K562 (cell line): Measurements from ENCODE around the gene UBE2D2. TPM values are rescaled to one million over a fixed set of nuclear protein-coding genes. Genes with fewer than 3 reads are reported as not detected.

Experiments
- ATF3 ChIP-seq, 2 experiments: fragments of 450-650 bp in 1 of 2; sonication (generic) in 1 of 2; formaldehyde crosslinking in 1 of 2; IDR thresholded peaks in 1 of 2; conservative IDR thresholded peaks in 1 of 2; 2 replicates each; pipeline versions ENCODE4 v1.6.1 to v1.8.1; 2016 to 2023; ENCODE audit warnings: mild to moderate bottlenecking in 2 of 2, moderate library complexity in 2 of 2, inconsistent platforms in 1 of 2, missing genetic modification reagents in 1 of 2
- BACH1 ChIP-seq: fragments of 200-800 bp; sonication (Bioruptor generic); IDR thresholded peaks from 2 replicates; pipeline ENCODE4 v1.6.1; 2016; ENCODE audit warnings: missing genetic modification characterization, missing compliant biosample characterization
- HDAC6 ChIP-seq: IDR thresholded peaks from 2 replicates; pipeline ENCODE4 v1.6.1; 2012; ENCODE audit warnings: low read depth, mild to moderate bottlenecking, control low read depth, inconsistent platforms, low read length, moderate library complexity
- HINFP ChIP-seq: fragments of 450-650 bp; conservative IDR thresholded peaks from 2 replicates; pipeline ENCODE4 v1.6.1; 2016; ENCODE audit warnings: missing genetic modification characterization, low read depth, mild to moderate bottlenecking, control low read depth, missing compliant biosample characterization
- HLTF ChIP-seq: fragments of 450-650 bp; IDR thresholded peaks from 2 replicates; pipeline ENCODE4 v1.6.1; 2016
- HMG20B ChIP-seq: fragments of 250-450 bp; sonication (Bioruptor Pico); IDR thresholded peaks from 2 replicates; pipeline ENCODE4 v1.5.0; 2021; ENCODE audit warnings: mild to moderate bottlenecking
- HNRNPK ChIP-seq: fragments of 200-400 bp; formaldehyde crosslinking; IDR thresholded peaks from one replicate; pipeline ENCODE4 v1.6.1; 2018; ENCODE audit warnings: mild to moderate bottlenecking, low read depth, low read length; ENCODE audit not compliant: poor library complexity, severe bottlenecking
- HNRNPUL1 ChIP-seq: fragments of 200-400 bp; formaldehyde crosslinking; IDR thresholded peaks from 2 replicates; pipeline ENCODE4 v1.6.1; 2017; ENCODE audit warnings: low read length
- L3MBTL2 ChIP-seq: fragments of 450-650 bp; IDR thresholded peaks from 2 replicates; pipeline ENCODE4 v1.6.1; 2016; ENCODE audit warnings: mild to moderate bottlenecking, moderate library complexity
- NCOA1 ChIP-seq: fragments of 450-650 bp; IDR thresholded peaks from 2 replicates; pipeline ENCODE4 v1.6.1; 2016; ENCODE audit warnings: low read depth
- RREB1 ChIP-seq: fragments of 250-450 bp; sonication (Bioruptor Pico); IDR thresholded peaks from 2 replicates; pipeline ENCODE4 v1.4.0; 2020
- SNIP1 ChIP-seq: fragments of 450-650 bp; IDR thresholded peaks from 2 replicates; pipeline ENCODE4 v1.7.1; 2017; ENCODE audit warnings: low read depth, mild to moderate bottlenecking
- WHSC1 ChIP-seq: IDR thresholded peaks from one replicate; pipeline ENCODE4 v1.6.1; 2012; ENCODE audit warnings: low read length, control low read depth, inconsistent platforms
- ZC3H4 ChIP-seq: sonication (generic); formaldehyde crosslinking; IDR thresholded peaks from 2 replicates; pipeline ENCODE4 v1.9.0; 2021; ENCODE audit warnings: missing genetic modification reagents, borderline replicate concordance
- ZNF280B ChIP-seq: fragments of 250-450 bp; sonication (Bioruptor Pico); IDR thresholded peaks from 2 replicates; pipeline ENCODE4 v1.5.1; 2021; ENCODE audit warnings: mild to moderate bottlenecking
- ZNF696 ChIP-seq: fragments of 250-450 bp; sonication (Bioruptor Pico); conservative IDR thresholded peaks from 2 replicates; pipeline ENCODE4 v1.4.0; 2020; ENCODE audit warnings: mild to moderate bottlenecking, moderate library complexity
- polyA plus RNA-seq, 8 experiments: library from polyadenylated mRNA; depleted of rRNA in 4 of 8; stranded (reverse) in 5 of 8; unstranded in 3 of 8; fragments of >200 nt; fragmentation: Nextera tagmentation in 2 of 8; fragmentation: Illumina TruSeq in 1 of 8; extraction: Ambion mirVana in 2 of 8; extraction: Trizol in 1 of 8; gene quantifications; 2 replicates each; pipeline versions ENCODE4 v1.2.1 to v1.2.3, GENCODE V29; 2011 to 2014; ENCODE audit warnings: inconsistent platforms in 1 of 8, missing spikeins in 1 of 8
- total RNA-seq, 7 experiments: library from RNA; depleted of rRNA in 6 of 7; stranded (reverse); fragments of >200 nt in 6 of 7; fragmentation: Illumina TruSeq in 2 of 7; extraction: Trizol in 2 of 7; gene quantifications; 2 replicates each; pipeline versions ENCODE4 v1.2.1 to v1.2.3, GENCODE V29; 2011 to 2021; ENCODE audit warnings: low replicate concordance in 1 of 7

The UBE2D2 gene
- total and polyA plus RNA-seq, 9 of the 15 experiments (the other 6 are each of a cell fraction or from before 2014, with no cell fraction given): 53.6 to 198 (median 122) TPM

- TF ChIP-seq ZNF280B (CRISPR knock-in tag) (no peak), NCOA1 (no peak), HINFP (tag) (no peak), L3MBTL2 (peak; percentile 26; the same call in 1 of the 2 replicates), ZNF696 (no peak), HLTF (no peak), HDAC6 (no peak), ATF3 (IDR thresholded peaks at IDR 0.05) (no peak), ATF3 (CRISPR knock-in tag; conservative IDR thresholded peaks at IDR 0.05) (no peak), RREB1 (CRISPR knock-in tag) (no peak), HMG20B (CRISPR knock-in tag) (no peak), HNRNPK (no peak), HNRNPUL1 (no peak), ZC3H4 (no peak), SNIP1 (no peak), BACH1 (tag) (peak; percentile 15; the same call in 1 of the 2 replicates), WHSC1 (no peak)
These were observed 107.1 kb downstream of the UBE2D2 start (continued) for GRCh38 chr5:139668064-139668880.
